GM18517 (cell line): Measurements from ENCODE around the gene FASN.

Experiments used
- ATAC-seq: cut with Tn5 transposase; IDR thresholded peaks from one replicate; pipeline ENCODE4 v1.9.1; 2021; ENCODE audit warnings: mild to moderate bottlenecking, moderate library complexity; ENCODE audit not compliant: unreplicated experiment

The FASN gene

GRCh38 chr17:82078433-82078832 is 19.6 kb downstream of the FASN start:
- ATAC-seq: no peak

DNA sequence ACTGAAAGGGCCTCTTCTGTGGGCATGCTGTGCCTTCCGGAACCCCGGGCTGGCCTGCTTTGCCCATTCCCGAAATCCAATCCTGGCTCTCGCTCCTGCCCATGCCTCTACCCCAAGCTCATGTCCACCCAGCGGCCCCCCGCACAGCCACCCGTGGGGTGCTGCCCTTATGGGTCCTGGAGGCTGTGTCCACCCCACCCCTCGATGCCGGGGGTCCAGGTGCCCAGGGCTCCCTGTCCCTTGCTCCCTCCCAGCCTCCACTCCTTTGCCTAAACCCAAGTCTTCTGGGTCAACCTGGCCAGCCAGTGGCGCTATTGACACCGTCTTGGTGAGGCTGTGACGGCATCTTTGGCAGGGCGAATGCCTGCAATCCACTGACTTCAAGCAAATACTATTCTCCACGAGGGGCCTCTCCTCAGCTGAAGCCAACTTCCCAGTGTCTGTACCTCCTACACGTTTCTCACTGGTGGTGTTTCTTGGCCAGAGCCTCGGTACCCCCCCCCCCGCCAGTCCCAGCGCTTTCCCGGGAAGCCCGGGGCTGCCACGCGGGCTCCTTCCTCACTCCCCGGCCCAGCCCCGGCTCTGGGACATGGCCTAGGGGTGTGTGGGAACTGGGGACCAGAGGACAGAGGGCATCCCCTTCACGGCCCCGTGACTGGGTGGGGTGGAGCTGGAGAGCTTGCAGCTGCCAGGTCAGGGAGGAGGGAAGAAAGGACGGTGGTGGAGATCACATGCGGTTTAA is 20.2 kb downstream of the FASN start:
- ATAC-seq: no peak

GRCh38 chr17:82076785-82077591 is 21.0 kb downstream of the FASN start:
- ATAC-seq: no peak

GRCh38 chr17:82076018-82076784 is 21.8 kb downstream of the FASN start:
- ATAC-seq: no peak

GRCh38 chr17:82073446-82073845 is 24.6 kb downstream of the FASN start:
- no peak for ATAC-seq

DNA sequence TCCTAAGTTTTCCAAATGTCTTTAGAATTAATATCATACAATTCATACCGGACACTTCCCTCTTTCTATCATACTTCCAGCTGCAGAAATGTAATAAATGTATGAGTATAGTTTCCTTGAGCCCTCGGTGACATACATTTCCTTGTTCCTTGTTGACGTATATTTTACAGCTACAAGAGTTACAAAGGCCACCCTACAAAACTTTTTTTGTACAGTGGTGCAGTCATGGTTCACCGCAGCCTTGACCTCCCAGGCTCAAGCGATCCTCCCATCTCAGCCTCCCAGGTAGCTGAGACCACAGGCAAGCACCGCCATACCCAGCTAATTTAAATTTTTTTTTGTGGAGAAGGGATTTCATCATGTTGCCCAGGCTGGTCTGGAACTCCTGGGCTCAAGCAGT is 25.2 kb downstream of the FASN start:
- ATAC-seq: no peak

- ATAC-seq: no peak
Observed at GRCh38 chr17:82070611-82071010, 27.4 kb downstream of the FASN start.

DNA sequence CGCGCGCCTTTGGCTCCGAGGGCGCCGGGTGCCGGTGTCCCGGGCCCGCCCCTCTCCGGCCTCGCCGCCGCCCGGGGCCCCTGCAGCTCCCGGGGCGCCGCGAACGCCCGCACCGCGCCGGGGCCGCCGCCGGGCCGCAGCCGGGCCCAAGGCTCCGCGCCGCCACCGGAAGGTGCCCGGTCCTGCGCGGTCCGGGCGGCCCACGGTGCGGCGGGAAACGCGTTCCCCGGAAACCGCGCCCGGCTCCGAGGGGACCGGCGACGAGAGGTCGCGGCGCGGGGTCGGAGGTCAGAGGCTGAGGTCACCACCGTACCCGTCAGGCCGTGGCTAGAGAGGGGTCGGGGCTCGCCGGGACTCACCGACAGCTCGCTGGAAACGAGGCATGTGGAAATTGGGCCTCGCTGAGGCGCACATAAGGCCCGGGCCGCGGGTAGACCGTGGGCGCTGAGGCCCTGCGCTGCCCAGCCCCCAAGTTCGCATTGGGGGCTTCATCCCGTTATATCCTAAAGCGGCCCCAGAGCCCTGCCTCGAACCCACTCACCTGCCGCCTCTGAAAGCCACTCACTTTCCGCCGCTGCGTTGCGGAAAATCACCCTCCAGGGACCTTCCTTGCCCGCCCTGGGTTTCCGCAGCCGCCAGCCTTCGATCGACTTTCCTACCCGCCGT is 32.3 kb downstream of the FASN start, which contains the start of gene DUS1L:
Gene DUS1L, minus strand, starts transcription at position 167 of the 666 bp plus-strand sequence. CDS start 745 bp downstream, outside the sequence.
- ATAC-seq: no peak

DNA sequence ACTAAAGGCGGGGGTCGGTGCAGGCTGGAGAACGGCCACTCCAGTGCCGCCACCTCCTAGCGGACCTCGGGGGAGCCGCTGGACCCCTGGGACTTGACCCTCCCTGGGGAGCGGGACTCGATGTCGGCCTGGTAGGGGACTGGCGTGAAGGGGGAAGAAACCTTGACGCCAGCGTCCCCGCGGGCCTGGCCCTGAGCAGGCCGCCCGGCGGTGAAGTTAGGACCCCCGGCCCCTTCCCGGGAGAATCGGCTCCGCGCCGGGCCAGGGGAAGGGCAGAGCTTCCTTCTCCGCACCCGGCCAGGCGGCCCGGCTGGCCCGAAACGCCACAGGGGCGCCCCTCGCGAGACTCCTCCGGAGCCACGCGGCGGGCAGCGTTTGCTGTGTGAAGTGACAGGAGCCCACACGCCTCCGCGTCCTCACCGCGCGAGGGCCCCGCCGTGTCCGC is 32.8 kb downstream of the FASN start:
- no peak for ATAC-seq

GRCh38 chr17:82064433-82065192 is 33.4 kb downstream of the FASN start:
- ATAC-seq: no peak

DNA sequence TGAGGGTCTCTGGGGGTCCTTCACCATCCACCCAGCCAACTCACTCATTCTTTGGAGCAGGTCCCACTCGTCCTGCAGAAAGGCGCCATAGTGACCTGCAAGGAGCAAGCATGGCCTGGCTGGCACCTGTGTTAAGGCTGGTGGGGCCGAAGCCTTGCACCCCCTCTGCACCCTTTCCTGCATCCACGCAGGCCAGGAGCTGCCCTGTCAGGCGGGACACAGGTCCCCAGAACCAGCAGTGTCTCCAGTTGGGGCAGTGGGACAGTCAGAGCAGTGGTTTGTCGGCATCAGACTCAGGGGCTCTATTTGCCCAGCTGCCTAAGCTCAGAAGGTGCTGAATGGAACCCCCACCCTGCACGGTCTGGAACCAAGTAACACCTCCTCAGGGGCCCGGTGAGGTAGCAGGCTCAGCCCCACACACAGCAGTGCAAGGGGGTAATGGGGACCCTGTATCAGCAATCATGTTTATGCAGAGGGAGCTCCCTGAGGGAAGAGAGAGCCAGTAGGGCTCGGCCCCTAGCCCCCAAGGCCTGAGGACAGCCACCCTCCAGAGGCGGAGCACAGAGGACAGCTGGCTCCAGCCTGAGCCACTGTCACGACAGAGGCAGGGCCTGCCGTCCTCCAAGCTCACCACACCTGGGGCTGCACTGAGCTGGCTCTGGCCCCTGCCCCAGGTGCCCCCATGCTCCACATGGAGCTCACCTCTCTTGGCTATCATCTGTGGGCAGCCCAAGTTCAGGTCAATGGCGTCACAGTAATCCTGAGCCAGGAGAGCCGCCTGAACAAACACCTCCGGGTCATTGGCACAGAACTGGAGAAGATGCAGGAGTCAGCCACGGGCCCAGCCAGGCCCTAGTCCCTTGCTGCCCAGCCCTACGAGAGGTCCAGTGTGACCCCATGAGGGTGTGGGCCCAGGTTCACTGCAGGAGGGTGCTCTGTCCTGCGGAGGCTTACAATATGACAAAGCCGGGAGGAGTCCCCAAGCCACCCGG is 34.3 kb downstream of the FASN start:
- no peak for ATAC-seq

GRCh38 chr17:82062984-82063368 is 35.1 kb downstream of the FASN start:
- no peak for ATAC-seq

DNA sequence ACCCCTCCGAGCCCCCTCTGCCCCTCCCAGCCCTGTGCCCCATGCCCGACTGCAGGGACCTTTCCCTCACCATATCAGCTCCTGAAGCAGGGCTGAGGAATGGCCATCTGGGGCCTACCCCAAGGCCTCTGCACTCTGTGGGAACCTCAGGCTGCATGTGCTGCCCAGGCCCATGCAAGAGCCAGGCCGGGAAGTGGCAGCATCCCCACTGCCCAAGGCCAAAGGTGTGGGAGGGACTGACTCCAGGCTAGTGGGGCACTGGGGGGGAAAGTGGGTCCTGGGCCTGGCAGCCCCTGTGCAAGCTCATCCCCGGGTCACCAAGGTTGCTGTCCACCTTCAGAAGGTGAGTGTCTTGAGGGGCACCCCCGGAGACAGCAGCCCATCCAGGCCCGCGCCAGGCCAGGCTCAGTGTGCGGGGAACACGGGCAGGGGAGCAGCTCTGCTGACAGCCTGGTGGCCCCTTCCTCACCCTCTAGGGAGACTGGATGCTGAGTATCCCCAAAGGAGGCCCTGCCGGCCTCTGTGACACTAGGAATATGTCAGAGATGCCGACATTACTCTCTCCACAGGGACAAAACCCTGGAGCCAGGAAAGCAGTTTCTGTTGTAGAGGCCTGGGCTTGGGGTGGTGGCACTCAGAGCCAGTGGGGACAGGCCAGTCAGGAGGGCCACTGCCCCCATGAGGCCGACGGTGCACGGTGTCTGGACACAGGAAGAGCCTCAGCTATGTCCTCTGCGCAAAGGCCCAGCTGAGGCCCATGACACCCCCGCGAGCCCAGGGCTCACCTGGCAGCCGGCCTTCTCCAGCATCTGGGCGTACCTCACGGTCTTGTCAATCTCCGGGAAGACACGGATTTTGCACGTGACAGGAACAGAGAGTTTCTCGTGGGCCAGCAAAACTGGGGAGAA is 35.7 kb downstream of the FASN start:
- ATAC-seq: no peak

DNA sequence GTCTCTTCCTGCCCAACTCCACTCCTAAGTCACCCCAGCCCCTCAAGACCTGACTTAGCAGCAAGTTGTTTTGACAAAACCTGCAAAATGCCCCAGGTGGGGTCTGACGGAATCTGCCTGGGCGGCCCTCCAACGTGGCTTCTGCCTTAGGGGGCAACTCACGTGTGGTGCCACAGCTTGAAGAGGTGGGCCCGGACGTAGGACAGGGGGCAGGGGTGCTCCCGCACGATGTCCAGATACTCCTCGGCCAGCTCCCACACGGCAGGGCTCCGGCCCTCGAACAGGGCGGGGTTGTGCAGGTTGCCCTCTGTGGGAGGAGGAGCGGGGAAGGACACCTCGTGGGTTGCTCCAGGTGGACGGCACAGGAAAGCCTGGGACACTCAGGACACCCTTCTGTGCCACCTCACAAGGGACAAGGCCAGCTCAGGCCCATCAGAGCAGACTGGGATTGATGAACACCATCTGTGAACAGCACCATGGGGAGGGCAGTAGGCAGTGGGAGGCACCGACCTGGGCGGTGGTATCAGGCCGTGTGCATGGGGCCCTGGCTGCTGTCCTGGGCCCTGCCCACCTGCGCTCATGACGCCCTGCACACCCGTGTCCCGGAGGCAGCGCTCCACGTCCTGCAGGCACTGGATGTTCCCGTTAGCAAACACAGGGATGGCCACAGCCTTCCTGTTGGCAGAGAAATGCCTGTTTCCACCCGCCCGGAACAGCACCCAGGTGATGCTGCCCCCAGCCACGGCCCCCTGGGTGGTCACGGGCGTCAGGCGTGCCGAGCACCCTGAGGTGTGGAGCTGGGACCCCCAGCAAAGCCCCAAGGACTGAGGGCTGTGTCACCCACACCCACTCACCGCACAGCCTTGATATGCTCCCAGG is 36.8 kb downstream of the FASN start:
- ATAC-seq: no peak

GRCh38 chr17:82060614-82061013 is 37.4 kb downstream of the FASN start:
- no peak for ATAC-seq

DNA sequence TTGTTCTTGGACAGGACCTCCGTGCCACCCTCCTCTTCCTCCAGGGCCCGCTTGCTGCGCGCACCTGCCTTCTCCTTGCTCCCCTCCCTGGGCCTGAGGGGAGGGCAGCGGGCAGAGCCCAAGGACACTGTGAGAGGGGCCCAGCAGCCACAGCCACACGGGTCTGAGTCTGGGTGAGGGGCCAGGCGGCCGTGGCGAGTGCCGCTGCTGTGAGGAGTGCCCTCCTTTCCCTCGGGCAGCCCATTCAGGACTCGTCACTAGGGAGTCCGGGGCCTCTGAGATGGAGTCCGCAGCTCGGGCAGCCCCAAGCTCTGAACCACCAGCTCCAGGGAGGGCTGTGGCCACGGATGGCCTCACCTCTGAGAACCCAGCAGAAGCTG is 38.0 kb downstream of the FASN start:
- ATAC-seq: no peak
